ENCODE measurements around the gene CAV1. TPM values are rescaled to one million over a fixed set of nuclear protein-coding genes. Genes with fewer than 3 reads are reported as not detected.

CAV1 gene
- polyA plus RNA-seq, 5 donors, result 305 to 435 (median 431) TPM

DNA sequence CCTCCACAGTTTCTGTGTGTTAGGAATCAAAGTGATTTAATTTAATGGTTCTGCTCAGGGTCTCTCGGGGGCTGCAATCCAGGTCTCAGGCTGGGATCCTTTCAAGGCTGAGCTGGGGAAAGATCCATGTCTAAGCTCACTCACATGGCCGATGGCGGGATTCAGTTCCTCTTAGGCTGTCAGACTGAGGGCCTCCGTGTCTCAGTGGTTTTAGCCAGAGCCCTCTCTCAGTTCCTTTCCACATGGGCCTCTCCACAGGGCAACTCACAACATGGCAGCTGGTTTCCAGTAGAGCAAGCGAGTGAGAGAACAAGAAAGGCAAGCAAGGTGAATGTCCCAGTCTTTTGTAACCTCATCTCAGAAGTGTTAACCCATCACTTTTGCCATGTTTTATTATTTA lies 26.9 kb downstream of the CAV1 start:
- DNase-seq, result no peak

GRCh38 chr7:116552602-116553001 lies 27.8 kb downstream of the CAV1 start:
- no peak for DNase-seq

DNA sequence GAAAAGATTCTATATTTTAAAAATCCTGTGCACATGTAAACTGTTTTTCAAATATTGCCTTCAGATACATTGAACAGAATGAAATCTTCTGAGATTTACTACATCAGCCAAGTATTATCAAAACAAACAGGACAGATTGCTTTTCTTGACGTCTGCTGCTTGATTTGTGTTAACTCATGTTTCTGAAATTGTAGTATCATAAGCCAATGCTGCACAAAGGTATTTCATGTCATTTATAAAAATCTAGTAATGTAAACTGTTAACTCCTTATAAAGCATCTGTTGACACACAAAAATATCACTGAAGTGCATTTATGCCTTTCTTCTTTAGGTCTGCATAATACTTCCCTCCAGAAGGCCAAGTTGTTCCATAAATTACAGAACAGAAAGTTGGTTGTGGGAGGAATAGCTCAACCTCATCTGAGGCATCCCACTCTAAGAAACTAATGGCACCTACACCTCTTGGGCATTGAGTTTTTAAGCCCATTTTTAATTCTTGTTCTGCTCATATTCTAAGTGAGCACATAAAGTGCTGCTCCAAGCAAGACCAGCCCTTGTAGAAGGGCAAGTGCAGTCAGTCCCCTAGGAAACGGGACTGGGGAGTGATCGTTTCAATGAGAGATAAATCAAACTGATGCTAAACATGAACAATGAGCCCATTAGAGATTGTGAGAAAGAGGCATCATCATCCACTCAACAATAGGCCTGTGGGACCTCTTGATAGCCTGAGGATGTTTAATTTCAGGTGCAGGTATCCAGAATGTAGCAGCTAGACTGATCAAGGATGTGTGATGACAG lies 28.5 kb downstream of the CAV1 start:
- no peak for DNase-seq

GRCh38 chr7:116554436-116554835 lies 29.6 kb downstream of the CAV1 start:
- DNase-seq, result no peak

GRCh38 chr7:116554911-116555310 lies 30.1 kb downstream of the CAV1 start:
- DNase-seq, result no peak

GRCh38 chr7:116557066-116557585 lies 32.3 kb downstream of the CAV1 start:
- no peak for DNase-seq

GRCh38 chr7:116557901-116558300 lies 33.1 kb downstream of the CAV1 start:
- DNase-seq, result no peak

DNA sequence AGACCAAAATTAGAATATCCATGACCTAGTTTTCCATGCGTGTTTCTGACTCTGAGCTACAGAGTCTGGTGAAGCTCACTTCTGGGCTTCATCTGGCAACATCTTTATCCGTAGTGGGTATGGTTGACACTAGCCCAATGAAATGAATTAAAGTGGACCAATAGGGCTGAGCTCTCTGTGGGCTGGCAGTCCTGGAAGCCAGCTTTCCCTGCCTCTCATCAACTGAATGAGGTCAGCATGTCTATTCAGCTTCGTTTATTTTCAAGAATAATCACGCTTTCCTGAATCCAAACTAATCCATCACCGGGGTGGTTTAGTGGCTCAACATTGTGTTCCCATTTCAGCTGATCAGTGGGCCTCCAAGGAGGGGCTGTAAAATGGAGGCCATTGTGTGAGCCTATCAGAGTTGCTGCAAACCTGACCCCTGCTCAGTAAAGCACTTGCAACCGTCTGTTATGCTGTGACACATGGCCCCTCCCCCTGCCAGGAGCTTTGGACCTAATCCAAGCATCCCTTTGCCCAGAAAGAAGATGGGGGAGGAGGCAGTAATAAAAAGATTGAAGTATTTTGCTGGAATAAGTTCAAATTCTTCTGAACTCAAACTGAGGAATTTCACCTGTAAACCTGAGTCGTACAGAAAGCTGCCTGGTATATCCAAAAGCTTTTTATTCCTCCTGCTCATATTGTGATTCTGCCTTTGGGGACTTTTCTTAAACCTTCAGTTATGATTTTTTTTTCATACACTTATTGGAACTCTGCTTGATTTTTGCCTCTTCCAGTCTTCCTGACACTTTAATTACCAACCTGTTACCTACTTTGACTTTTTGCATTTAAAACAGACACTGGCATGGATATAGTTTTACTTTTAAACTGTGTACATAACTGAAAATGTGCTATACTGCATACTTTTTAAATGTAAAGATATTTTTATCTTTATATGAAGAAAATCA lies 35.5 kb downstream of the CAV1 start:
- DNase-seq, result no peak

DNA sequence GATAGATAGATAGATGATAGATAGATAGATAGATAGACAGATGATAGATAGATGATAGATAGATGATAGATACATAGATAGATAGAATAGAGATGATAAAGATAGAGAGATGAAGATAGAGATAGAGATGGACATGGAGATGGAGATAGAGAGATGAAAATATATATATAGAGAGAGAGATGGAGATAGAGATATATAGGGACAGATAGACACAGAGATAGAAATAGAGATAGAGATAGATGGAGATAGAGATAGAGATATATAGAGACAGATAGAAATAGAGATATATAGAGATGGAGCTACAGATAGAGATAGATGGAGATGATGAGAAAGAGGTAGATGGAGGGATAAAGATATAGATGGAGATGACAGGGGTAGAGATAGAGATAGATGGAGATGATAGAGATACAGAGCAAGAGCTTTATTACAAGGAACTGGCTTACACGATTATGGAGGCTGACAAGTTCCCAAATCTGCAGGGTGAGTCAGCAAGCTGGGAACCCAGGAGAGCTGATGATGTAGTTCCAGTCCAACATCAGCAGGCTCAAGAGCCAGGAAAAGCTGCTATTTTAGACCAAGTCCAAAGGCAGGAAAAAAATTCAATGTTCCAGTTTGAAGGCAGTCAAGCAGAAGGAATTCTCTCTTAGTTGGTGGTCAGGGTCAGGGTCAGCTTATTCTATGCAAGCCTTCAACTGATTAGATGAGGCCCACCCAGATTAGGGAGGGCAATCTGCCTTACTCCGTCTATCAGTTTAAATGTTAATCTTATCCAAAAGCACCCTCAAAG lies 37.1 kb downstream of the CAV1 start:
- DNase-seq, result no peak

DNA sequence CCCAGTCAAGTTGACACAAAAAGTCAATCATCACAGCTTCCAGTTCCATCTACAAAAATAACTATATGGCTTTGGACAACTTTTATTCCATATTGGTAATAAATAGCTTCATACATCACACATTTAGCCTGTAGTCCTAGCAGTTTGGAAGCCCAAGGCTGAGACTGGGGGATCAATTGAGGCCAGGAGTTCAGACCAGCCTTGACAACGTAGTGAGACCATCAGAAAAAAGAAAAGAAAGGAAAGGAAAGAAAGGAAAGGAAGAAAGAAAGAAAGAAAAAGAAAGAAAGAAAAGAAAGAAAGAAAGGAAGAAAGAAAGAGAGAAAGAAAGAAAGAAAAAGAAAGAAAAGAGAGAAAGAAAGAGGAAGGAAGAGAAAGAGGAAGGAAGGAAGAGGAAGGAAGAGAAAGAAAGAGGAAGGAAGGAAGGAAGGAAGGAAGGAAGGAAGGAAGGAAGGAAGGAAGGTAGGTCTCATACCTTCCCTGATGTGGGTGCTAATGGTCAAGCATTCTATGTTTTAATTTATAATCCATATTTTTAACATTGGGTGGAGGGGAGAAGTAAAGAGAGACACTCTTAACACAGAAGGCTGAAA lies 37.8 kb downstream of the CAV1 start:
- no peak for DNase-seq

- DNase-seq, result no peak
These were observed 41.1 kb downstream of the CAV1 start for GRCh38 chr7:116565981-116566380.

DNA sequence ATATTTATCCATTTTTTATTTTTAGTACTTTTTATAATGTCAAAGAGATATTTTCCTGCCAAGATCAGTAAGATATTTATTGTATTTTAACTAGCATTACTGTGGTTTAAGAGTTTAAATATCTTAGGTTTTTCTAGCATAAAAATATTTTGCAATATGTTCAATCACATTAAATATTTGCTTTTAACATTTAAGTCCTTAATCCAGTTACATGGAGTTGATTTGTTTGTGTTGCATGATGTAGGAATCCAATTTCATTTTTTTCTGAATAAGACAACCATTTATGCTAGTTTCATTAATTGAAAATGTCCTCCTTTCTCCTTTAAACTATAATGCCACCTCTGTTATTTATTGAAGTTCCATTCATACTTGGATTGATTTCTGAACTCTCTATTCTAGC lies 41.8 kb downstream of the CAV1 start:
- DNase-seq, result no peak

- no peak for DNase-seq
These were observed 44.9 kb downstream of the CAV1 start for GRCh38 chr7:116569737-116570136.

DNA sequence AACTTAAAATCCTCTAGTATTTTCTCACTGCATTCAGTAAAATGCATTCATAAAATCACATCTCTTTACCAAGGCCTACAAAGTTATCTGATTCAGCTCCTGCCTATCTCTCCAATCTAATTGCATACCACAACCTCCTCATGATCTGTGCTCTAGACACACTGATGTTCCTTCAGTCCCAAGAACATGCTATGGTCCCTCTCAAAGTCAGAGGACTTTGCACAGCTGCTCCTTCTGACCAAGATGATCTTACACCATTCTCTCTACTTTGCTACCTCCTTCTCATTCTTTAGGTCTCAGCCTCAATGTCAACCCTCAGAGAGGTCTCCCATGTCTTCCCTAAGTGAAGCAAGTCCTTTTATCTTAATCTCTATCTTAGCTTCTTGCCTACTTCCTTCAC lies 45.5 kb downstream of the CAV1 start:
- no peak for DNase-seq

- DNase-seq, result no peak
These were observed 46.2 kb downstream of the CAV1 start for GRCh38 chr7:116571037-116571436.

DNA sequence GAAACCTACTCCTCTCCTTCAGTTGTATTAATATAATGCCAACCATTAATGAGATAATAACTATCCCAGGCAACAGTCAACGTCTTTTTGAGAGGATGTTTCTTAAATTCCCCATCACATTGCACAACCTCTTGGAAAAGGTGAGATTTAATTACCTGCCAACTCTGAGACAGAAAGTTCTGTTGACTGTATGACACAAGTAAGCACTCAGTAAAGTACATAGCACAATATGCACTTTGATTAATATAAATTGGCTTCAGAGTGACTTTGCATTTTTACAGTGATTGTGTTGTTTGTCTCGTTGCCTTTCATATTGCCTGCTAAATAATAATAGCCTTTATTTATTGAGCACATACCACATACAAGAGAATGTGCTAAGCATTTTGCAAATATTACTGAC lies 46.7 kb downstream of the CAV1 start:
- no peak for DNase-seq

DNA sequence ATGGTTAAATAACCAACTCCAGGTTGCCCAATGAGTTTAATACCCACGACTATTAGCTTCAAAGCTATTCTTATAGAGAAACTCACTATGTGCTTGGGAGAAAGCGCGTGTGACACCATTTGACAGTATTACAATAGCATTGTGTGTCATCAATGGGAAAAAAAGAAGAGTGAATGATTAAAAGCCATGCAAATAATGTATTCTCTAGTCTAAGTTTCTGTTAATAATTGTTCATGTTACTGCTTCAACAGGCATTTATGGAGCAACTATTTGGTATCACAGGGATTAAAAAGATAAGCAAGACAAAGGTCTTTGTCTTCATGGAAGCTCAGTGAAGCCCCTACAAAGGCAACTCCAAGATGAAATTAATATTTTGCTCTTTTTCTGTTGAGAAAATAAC lies 47.2 kb downstream of the CAV1 start:
- DNase-seq, result no peak

- no peak for DNase-seq
These were observed 48.7 kb downstream of the CAV1 start for GRCh38 chr7:116573541-116573940.

DNA sequence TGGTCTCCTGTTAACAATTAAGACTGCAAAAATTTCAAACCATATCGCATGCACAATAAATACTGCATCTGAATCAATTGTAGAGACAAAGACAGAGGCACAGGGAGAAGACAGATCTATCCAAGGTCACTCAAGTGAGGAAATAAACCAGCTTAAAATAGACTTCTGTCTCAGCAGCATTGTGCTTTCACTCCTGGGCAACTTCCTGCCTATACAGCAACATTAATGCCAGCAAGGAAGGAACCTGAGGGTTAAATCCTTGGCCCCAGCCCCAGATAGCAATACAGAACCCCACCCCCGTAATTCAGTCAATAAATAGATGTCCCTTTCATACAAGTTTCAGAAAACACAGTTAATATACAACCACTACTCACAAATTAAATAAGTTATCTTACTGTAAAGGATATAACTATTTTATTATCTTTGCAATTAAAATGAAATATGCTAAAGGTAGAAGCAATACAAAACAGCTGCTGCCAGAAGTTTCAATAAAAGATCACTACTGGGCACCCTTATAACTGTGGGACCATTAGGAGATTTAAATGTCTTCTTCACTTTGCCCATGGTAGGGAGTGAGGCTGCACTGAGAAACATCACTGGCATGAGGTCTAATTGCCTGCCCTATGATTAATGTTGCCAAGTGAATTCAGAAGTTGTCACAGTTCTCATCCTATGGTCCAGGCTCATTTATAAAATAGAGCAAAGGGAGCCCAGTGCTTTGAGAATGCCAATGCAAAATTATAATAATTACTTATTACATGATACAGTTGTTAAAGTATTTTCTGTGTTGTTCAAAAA lies 49.4 kb downstream of the CAV1 start:
- DNase-seq, result no peak

DNA sequence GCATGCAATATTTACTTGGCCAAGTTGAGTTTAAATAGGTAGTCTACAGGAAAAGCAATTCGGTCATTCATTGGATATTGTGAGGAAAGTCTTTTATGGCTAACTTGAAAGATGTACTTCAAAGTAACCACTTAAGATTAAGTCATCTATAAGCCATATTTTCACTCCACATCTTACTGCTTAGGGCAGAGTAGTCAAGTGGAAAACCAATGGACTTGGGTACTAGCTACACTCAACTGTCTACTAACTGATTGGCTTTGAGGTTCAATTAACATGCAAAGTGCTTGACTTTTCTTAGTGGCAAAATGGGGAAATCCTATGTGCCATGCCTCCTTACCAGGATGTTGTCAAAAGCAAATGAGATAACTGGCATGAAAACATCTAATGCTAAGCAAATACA lies 51.0 kb downstream of the CAV1 start:
- no peak for DNase-seq
